LoVo (cell line): ENCODE measurements around the gene UQCRC1.

Source experiments
- DNase-seq: peaks from one replicate; pipeline ENCODE4 v3.0.0-alpha.2; 2016; ENCODE audit warnings: low spot score

The UQCRC1 gene

DNA sequence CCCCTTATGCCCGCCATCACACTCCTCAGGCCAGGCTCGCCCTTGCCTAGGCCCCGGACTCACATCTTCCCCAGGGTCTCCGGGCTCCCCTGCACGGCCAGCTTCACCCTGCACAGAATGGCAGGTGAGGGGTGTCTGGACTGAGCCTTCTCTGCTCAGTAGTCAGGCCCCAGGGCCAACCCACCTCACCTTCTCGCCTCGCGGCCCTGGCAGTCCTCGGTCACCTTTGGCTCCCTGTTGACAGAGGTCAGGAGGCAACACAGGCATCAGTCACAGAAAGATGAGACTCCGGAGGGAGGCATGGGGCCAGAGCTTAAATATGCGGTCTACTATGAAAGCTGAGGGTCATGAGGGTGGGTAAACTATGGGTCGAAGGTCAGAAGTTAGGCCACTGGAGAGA lies 37.5 kb downstream of the UQCRC1 start:
- DNase-seq = no peak

DNA sequence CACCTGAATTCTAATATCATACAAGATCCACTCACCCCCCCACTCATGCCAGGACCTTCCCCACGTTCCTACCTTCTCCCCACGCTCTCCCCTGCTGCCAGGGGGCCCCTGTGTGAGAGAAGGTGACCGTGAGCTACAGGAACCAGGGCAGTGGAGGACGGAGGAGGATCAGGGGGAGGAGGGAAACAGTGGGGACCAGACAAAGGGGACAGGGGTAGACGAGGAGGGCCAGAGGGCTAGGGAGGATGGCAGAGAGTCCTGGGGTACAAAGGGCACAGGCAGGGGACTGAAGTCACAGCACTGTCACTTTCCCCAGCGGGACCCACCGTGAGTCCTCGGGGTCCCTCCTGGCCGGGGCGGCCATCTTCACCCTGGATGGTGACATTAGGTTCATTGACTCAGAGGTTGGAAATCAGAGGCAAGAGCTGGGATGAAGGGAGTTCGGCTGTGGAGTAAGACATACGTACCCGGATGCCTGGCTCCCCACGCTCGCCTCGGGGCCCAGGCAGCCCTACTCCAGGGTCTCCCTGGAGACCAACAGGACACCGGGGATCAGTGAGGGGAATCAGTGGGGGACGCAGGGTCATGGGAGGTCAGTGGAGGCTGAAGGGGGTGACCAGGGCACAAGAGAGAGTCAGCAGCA lies 39.5 kb downstream of the UQCRC1 start:
- no peak for DNase-seq

DNA sequence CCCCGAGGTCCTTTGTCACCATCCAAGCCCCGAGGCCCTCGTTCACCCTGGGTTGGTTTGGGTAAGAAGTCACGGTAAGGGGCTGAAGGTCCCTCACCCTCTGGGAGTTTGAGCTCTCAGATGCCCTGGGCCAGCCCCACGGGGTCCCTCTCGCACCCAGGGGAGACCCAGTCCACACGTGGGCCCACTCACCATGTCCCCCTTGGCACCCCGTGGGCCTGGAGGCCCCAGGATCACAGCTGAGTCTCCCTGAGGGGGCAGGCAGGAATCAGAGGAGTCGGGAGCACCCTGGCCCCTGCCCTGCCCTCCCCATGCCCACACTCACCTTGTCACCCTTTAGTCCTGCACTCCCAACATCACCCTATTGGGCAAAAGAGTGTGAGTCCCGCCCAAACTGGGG lies 40.0 kb downstream of the UQCRC1 start:
- no peak for DNase-seq

- no peak for DNase-seq
These were observed 41.0 kb downstream of the UQCRC1 start for GRCh38 chr3:48568476-48568875.

GRCh38 chr3:48567500-48567899 lies 41.9 kb downstream of the UQCRC1 start:
- no peak for DNase-seq

DNA sequence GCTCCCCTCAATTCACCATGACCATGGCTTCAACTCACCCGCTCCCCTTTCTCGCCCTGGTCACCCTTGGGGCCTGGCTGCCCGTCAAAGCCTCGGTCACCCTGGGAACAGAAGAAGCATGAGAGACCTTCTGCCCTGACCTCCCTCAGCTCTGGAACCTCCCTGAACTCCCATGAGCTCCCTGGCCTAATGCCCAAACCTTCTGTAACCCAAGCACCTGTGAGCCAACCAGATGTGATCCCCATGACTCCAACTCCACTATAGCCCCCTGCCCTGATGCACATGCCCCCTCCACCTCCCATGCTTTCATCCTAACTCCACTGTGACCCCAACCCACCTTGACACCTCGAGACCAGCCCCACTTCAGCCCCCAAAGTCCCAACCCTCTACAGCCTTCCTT lies 42.4 kb downstream of the UQCRC1 start:
- DNase-seq = no peak

GRCh38 chr3:48566401-48566760 lies 43.1 kb downstream of the UQCRC1 start:
- DNase-seq = no peak

DNA sequence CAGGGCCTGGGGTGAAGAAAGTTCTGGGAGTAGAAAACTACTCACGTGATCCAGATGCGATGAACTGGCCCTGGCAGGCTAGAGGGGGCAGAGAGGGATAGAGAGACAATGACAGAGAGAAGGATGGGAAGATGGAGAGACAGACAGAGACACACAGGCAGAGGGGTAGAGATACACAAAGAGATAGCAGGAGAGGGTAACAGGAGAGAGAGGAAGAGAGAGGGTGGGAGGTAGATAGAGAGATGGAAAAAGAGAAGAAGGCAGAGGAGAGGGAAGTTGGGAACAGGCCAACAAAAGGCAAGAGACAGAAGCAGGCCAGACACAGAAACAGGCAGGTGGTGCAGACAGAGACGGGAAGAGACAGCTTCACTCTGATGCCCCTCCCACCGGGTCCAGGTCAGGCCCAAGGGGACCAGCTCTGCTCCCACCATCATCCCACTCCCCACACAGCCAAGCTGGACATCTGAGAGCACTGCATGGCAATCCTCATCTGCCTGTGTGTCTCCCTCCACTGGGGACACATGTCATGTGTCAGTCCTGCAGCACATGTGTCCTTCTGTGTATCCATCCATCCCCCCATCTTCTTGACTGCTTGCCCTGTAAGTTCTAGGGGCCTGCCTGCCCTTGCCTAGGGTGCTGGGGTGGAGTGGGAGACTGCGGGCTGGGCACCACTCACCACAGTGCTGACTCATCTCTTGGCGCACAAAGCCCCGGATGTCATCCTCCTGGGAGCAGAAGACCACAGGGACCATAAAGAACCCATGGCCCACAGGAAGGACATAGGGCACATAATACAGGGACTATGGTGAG lies 43.6 kb downstream of the UQCRC1 start:
- DNase-seq = peak; percentile 28

GRCh38 chr3:48565186-48565585 lies 44.3 kb downstream of the UQCRC1 start:
- no peak for DNase-seq

DNA sequence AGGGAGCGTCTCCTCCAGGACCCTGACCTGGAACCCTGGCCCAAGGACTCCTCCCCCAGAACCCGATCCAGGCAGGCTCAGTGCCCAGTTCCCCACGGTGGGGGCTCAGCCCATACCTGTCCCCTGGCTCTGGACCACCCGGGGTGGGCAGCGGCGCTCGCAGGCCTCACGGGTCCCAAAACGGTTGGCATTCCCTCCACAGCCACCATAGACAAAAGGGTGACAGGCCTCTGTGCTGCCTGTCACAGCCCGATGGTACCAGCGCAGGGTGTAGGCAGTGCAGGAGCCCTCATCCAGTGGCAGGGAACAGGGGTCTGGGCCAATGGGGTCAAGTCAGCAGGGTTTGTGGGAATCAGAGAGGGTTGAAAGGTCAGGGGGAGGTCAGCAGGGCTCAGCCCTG lies 44.8 kb downstream of the UQCRC1 start:
- DNase-seq = no peak

GRCh38 chr3:48564022-48564421 lies 45.4 kb downstream of the UQCRC1 start:
- no peak for DNase-seq

DNA sequence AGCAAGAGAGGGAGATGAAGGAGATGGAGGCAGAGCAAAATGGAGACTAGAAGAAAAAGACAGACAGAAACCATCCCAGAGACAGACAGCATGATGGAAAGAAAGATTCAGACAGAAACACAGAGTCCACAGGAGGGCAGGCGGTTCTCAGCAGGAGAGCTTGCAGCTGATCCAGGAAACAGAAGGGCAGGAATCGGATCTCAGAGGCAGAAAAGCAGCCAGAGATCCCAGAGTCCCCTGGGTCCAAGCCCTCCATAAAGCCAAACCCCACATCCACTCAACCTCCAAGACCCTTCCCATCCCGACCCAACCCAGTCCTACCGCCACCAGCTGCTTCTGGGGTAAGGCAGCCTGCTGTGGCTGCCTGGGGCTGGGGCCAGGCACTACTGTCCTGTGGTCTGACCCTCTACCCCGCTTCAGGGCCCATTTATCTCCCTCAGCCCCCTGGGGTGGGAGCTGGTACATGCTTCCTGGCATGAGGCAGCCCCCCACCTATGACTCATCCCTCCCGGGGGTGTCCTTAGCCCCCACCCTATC lies 46.0 kb downstream of the UQCRC1 start, which contains the start of gene UCN2:
Gene UCN2, minus strand, starts transcription at position 400 of the 537 bp plus-strand sequence. CDS start 657 bp downstream, outside the sequence.
- no peak for DNase-seq

GRCh38 chr3:48562367-48563095 lies 46.9 kb downstream of the UQCRC1 start:
- DNase-seq = no peak

DNA sequence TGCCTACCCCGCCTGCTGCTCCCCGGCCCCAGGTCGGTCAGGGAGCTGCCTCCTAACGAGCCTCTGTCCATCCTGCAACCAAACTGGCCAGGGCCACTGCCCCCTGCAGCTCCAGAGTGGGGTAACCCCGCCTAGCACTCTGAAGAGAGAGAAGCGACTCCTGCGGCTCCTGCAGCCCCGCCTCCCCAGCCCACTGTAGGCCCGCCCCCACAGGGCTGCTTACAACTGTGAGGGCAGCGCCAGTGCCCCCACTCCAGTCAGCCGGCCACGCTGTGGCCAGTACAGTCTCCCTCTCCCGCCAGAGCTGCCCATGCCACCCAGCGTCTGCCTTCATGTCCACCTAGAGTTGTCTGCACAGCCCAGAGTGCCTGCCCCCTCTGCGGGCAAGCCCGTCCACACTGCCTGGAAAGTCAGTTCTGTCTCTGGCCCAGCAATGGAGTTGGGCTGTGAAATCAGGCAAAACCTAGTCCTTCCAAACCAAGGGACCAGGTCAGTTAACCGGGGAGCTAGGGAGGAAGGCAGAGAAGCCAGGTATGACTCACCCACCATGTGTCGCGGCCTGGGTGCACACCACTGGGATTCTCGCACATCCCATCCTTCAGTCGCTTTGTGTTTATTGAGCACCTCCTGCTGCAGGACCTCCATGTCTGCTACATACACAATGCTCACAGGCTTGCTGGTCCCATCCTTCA lies 48.3 kb downstream of the UQCRC1 start:
- no peak for DNase-seq

- DNase-seq = no peak
These were observed 48.8 kb downstream of the UQCRC1 start for GRCh38 chr3:48560648-48561018.

DNA sequence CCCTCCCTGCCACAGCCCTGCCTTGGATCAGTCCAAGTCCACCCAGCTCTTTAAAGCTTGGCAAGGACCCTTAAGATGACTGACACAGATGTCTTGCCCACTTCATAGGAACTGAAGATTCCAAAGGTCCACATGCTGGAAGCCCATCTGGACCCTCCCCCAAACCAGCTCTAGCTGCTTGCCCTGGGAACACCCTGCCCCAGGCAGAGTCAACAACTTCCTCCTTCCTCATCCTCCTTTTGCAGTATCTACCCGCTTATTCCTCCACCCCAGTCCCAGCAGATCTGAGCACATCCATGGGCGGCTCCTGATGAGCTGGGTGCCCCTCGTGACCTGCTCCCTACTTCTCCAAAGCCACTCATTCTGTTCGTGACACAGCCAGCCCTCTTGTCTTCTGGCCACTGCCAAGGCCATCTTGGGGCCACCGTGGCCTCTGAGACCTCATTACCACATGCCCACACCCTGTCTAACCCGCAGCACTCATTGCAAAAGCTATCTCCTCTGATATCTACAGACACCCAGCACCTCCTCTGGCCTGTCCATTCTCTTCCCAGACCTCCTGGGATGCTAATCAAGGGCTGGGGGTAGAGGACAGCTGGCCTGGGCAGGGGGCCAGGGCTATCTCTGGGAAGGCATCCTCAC lies 50.8 kb downstream of the UQCRC1 start:
- no peak for DNase-seq

- DNase-seq = peak; percentile 100
These were observed 52.4 kb downstream of the UQCRC1 start, which contains the start of gene PFKFB4 for GRCh38 chr3:48556796-48557626. PFKFB4 (minus strand) TSS chr3:48556803; CDS start chr3:48556777, 26 bp downstream.

DNA sequence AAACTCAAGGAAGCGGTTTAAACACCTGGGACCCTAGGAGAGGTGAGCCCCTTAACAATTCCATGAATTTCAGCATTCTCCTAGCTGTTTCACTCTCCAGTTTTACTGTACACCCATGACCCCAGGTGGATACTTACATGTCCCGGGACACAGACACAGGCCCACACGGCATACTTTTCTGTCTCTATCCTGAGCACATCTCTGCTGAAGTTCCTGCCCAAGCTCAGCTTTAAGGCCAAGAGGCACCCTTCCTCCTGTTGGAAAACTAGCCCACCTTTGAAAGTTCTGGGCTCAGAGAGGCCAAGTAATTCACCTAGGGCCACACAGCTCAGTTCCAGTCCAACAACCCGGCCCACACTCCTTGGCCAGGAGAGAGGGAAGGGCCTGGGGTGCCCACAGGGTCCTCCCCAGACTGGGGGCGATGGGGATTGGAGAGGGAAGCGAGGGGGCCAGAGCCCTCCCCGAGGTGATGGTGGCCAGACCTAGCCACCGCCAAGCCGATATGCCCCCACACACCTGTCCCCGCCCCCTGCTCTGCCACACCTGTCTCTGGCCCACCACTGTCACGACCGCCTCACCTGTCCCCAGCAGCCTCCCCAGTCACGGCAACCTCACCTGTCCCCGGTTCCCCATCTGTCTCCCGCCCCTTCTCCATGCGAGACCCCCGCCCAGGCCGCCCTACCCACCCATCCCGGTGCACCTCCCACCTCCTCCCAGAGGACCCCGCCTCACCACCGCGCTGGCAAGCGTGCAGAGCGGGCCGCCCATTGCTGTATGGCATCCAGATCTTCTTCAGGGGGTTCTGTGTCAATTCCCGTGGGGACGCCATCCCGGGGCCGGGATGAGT lies 53.3 kb downstream of the UQCRC1 start:
- DNase-seq = no peak

DNA sequence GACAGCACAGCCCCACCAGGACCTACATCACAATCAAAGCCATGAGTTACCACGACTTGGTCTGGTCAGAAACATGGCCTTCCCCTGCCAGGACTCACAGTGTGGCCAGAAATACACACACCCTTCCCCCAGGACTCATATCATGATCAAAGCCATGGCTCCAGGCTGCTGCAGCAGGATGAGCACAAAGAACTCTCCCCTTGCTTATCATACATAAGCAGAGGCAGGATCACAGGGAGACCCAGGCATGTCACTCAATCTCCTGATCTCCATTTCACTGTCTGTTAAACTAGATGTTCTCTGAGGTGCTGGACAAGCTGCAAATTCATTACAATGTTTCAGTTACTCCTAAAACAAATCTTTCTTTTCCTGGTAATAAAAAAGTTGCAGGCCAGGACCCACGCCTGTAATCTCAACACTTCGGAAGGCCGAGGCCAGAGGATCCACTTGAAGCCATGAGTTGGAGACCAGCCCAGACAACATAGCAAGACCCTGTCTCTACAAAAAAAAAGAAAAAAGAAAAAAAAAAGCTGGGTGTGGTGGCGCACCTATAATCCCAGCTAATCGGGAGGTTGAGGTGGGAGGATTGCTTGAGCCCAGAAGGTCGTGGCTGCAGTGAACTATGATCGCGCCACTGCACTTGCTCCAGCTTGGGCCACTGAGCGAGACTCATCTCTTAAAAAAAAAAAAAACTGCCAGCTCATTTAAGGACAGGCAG lies 54.1 kb downstream of the UQCRC1 start:
- DNase-seq = no peak
